GM12872 (cell line): ENCODE results near the gene CLEC14A.

Experiments
- TF ChIP-seq, protein P1 (sequence below): IDR thresholded peaks from 3 replicates; pipeline ENCODE4 v1.5.1; 2011; ENCODE audit warnings: low read depth, mild to moderate bottlenecking, low read length, moderate library complexity; ENCODE audit not compliant: insufficient read depth

The CLEC14A gene

DNA sequence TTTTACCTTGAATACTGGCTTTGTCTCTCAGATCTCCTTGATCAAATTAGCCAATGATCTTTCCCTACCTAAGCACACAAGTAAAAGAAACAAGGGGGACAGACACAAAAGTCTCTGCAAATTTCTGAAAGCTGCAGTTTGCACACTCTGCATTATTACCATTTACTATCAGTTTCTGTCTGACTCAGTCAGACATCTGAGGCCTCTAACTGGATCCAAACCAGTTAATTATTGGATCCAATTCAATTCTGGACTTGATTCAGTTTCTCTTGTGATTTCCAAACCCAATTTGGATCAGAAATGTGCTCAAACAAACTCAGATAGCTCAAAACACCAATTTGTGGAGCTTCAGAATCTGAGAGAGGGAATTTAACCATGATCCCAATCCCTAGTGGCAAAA is 31.6 kb downstream of the CLEC14A start:
- TF ChIP-seq, protein P1, sequence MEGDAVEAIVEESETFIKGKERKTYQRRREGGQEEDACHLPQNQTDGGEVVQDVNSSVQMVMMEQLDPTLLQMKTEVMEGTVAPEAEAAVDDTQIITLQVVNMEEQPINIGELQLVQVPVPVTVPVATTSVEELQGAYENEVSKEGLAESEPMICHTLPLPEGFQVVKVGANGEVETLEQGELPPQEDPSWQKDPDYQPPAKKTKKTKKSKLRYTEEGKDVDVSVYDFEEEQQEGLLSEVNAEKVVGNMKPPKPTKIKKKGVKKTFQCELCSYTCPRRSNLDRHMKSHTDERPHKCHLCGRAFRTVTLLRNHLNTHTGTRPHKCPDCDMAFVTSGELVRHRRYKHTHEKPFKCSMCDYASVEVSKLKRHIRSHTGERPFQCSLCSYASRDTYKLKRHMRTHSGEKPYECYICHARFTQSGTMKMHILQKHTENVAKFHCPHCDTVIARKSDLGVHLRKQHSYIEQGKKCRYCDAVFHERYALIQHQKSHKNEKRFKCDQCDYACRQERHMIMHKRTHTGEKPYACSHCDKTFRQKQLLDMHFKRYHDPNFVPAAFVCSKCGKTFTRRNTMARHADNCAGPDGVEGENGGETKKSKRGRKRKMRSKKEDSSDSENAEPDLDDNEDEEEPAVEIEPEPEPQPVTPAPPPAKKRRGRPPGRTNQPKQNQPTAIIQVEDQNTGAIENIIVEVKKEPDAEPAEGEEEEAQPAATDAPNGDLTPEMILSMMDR: no peak

DNA sequence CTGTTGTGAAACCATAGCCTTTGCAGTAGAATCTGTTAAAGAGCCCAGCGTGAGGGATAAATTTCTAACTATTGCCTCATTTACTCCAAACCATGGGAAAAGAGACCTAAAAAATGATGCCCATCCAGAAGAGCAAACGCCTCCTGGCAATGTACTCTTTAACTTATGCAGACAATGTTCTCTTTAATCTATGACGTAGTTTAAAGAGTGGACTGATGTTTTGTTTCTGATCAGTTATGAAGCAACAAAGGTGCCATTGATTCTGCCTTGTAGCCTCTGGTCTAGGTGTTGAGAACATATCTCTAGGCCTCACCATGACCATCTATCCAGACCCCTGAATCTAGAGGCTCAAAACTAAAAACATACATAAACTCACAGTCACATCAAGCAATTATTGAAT is 34.8 kb downstream of the CLEC14A start:
- TF ChIP-seq, protein P1: no peak

DNA sequence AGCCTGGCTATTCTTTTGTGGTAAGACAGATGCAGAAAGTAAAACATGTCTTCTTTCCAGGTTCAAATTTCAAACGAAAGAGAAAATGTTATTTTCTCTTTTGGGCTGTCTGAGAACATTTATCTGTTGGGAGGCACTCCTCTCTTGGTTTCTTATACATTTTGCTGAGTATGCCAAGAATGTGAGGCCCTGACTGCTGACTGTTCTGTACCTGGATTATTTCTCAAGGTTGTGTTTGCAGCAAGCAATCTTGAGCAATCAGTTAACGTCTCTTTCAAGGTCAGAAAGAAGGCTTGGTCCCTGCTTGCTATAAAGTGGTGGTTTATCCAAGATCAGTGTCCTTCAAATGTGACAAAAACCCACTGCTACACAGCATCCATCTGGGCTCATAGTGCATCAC is 38.3 kb downstream of the CLEC14A start:
- TF ChIP-seq, protein P1: no peak

DNA sequence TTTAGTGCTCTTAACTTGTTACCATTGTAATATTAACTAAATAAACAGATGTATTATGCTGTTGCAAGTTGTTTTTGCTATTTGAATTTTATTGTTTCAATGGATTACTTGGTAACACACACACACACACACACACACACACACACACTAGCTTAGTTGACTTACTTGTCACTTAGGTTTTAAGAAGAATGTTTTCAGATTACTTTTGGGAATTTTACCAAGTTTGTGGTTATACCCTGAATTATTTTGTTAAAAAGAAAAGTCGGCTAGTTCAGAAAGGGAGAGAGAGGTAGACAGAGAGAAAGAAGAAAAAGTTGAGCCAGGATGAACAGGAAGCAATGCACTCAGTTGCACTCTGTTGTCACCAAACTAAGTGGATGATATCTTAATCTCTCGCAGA is 42.9 kb downstream of the CLEC14A start:
- TF ChIP-seq, protein P1: no peak

DNA sequence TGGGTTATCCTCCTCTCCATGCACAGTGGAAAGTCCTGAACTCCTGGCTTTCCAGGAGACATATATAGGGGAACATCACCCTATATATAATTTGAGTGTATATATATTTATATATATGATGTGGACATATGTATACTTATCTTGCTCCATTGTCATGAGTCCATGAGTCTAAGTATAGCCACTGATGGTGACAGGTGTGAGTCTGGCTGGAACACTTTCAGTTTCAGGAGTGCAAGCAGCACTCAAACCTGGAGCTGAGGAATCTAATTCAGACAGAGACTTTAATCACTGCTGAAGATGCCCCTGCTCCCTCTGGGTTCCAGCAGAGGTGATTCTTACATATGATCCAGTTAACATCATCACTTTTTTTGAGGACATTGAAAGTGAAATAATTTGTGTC is 43.8 kb downstream of the CLEC14A start:
- TF ChIP-seq, protein P1: no peak

DNA sequence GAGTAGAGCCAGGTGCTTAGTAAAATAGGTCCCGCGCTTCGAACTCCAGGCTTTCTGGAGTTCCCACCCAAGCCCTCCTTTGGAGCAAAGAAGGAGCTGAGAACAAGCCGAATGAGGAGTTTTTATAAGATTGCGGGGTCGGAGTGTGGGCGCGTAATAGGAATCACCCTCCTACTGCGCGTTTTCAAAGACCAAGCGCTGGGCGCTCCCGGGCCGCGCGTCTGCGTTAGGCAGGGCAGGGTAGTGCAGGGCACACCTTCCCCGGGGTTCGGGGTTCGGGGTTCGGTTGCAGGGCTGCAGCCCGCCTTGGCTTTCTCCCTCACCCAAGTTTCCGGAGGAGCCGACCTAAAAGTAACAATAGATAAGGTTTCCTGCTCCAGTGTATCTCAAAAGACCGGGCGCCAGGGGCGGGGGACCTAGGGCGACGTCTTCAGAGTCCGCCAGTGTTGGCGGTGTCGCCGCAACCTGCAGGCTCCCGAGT is 44.6 kb downstream of the CLEC14A start:
- TF ChIP-seq, protein P1: no peak

DNA sequence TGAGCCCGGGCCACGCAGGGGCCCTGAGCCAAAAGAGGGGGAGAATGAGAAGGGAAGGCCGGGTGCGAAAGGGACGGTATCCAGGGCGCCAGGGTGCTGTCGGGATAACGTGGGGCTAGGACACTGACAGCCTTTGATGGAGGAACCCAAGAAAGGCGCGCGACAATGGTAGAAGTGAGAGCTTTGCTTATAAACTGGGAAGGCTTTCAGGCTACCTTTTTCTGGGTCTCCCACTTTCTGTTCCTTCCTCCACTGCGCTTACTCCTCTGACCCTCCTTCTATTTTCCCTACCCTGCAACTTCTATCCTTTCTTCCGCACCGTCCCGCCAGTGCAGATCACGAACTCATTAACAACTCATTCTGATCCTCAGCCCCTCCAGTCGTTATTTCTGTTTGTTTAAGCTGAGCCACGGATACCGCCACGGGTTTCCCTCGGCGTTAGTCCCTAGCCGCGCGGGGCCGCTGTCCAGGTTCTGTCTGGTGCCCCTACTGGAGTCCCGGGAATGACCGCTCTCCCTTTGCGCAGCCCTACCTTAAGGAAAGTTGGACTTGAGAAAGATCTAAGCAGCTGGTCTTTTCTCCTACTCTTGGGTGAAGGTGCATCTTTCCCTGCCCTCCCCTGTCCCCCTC is 45.2 kb downstream of the CLEC14A start:
- TF ChIP-seq, protein P1: no peak
